Measurements from ENCODE around the gene FSTL4.

FSTL4 gene

DNA sequence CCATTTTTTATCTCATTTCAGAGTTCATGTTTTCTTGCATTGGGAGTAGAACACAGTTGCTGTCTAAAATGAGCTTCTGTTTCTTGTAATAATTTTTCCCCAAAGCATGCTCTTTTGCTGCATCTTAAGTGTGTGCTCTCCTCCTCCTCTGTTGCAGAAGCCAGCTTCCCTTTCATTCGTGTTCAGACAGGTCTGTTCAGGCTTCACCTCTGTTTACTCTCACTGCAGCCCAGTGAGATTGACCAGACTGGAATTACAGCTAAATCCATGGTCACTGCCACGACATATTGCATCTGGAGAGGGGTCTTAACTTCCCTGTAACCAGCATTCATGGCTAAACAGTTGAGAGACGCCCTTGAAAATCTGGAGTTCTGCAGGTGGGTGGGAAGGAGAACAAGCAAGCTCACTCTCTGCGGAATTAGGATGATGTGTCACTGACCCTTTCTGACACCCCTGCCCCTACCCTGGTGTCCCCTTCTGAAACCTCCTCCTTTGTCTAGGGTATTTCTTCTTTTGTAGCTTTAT is 223.2 kb downstream of the FSTL4 start:
- Mint-ChIP-seq H3K4me3 (no peak overlapping the region), H3K4me1 (no peaks in the 10 kb centered on the region), H3K9me3 (no peaks in the 10 kb centered on the region), H3K36me3 (no peaks in the 10 kb centered on the region), H3K27ac (no peak overlapping the region), H3K27me3 (peaks cover 1% of the 10 kb centered on the region)
- DNase-seq (ENCODE audit: low spot score in 2 of 2) (no peak), ATAC-seq (ENCODE audit: low read depth) (no peak)

DNA sequence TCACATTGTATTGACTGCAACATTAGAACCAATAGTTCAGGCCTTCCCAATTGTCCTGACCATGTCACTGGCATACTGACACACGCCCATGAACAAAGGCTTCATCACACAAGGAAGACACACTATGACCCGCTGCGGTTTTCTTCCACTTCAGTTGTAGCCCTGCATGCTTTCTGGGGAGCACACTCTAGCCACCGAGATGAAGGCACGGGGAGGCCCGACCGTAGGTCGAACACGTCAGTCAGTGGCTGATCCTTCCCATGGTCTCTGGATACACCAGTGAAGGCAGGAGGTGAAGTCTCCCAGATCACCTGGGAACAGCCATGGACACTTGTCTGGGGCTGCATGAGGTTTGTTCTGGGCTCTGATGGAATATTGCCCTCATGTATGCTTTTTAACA is 224.7 kb downstream of the FSTL4 start:
- Mint-ChIP-seq H3K4me1 (no peaks in the 10 kb centered on the region), H3K4me3 (no peak overlapping the region), H3K27me3 (peaks cover 2% of the 10 kb centered on the region), H3K27ac (no peak overlapping the region), H3K36me3 (no peaks in the 10 kb centered on the region), H3K9me3 (no peaks in the 10 kb centered on the region)
- ATAC-seq (ENCODE audit: low read depth): no peak
- no peak for DNase-seq (ENCODE audit: low spot score in 2 of 2)

DNA sequence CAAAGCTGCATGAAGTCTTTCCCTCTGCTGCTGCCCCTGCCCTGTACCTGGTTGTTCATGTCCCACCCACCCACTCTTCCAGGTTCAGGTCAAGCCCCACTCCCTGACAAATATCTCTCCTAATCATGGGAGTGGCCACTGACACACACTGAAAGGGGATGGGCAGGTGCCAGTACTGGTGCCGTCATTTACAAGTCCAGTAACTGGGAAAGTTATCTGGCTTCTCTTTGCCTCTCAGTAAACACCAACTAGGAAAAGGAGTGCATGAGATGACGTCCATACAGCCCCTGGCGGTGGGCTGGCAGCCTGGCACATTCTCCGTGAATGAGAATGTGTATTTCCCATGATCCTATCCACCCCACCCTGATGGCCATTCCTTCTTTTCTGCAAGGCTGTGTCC is 225.2 kb downstream of the FSTL4 start:
- Mint-ChIP-seq H3K9me3 (no peaks in the 10 kb centered on the region), H3K27me3 (peaks cover 4% of the 10 kb centered on the region), H3K4me3 (no peak overlapping the region), H3K36me3 (no peaks in the 10 kb centered on the region), H3K27ac (no peak overlapping the region), H3K4me1 (no peaks in the 10 kb centered on the region)
- DNase-seq (ENCODE audit: low spot score in 2 of 2): no peak
- no peak for ATAC-seq (ENCODE audit: low read depth)

DNA sequence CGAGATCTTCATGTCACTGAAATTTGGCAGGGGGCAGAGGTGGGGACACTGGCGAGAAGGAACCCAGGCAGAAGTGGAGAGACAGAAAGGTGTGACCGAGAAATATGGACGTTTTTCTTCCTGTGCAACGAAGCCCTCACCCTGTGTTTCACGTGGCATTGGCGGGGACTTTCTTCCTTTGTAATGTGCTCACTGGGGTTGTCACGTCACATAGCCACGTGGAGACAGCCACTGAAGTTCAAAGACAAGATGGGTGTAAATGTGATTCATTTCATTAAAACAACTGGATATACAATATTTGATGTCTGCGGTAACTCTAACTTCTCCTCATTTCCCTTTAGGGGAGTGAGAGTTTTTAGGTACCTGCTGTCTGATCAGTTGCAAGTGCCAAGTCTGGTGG is 225.7 kb downstream of the FSTL4 start:
- no peaks in the 10 kb centered on the region for H3K4me1 Mint-ChIP-seq
- no peak for DNase-seq (ENCODE audit: low spot score in 2 of 2)
- H3K4me3 Mint-ChIP-seq: no peak overlapping the region
- no peaks in the 10 kb centered on the region for H3K36me3 Mint-ChIP-seq
- ATAC-seq (ENCODE audit: low read depth): no peak
- H3K27ac Mint-ChIP-seq: no peak overlapping the region
- H3K9me3 Mint-ChIP-seq: no peaks in the 10 kb centered on the region
- H3K27me3 Mint-ChIP-seq: peaks cover 4% of the 10 kb centered on the region

DNA sequence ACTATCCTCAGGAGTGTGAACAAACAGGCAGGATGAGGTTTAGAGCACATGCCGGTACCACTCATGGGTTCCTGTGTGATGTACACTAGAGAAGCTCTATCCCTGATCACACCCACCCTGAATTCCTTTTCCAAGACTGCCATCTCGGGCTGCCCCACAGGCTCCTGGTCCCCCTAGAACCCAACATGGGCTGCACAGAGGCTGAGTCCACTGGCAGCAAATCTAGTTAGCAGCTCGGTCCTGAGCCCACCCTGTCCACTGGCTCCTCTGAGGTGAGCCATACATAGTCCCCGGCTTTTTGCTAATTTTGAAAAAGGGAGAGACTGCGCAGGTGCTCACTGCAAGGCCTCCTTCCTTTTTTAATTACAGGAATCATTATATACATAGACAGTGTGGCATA is 227.0 kb downstream of the FSTL4 start:
- H3K27me3 Mint-ChIP-seq: peaks cover 4% of the 10 kb centered on the region
- DNase-seq (ENCODE audit: low spot score in 2 of 2) (no peak), ATAC-seq (ENCODE audit: low read depth) (no peak)
- no peaks in the 10 kb centered on the region for H3K4me1 Mint-ChIP-seq
- no peaks in the 10 kb centered on the region for H3K9me3 Mint-ChIP-seq
- H3K27ac Mint-ChIP-seq: no peak overlapping the region
- H3K36me3 Mint-ChIP-seq: no peaks in the 10 kb centered on the region
- no peak overlapping the region for H3K4me3 Mint-ChIP-seq

DNA sequence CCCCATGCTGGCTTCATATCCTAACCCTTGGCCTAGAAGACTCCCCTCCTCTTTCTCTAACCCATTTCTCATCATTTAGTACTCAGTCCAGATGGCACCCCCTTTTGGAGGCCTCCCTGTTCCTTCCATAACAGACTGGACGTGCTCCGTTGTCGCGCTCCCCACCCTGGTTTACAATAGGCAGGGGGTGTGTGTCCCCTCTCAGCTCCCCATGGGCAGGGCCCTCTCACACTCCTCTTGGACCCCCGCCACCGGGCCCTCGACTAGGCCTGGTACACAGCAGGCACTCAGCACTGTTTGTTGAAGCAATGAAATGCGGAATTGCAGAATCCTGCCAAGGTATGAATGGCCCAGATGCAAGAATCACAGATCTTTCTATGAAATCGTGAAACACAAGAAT is 227.4 kb downstream of the FSTL4 start:
- ATAC-seq (ENCODE audit: low read depth) (no peak), DNase-seq (ENCODE audit: low spot score in 2 of 2) (no peak)
- Mint-ChIP-seq H3K27ac (no peak overlapping the region), H3K9me3 (peaks cover 1% of the 10 kb centered on the region), H3K36me3 (no peaks in the 10 kb centered on the region), H3K4me1 (no peaks in the 10 kb centered on the region), H3K27me3 (peaks cover 4% of the 10 kb centered on the region), H3K4me3 (no peak overlapping the region)

DNA sequence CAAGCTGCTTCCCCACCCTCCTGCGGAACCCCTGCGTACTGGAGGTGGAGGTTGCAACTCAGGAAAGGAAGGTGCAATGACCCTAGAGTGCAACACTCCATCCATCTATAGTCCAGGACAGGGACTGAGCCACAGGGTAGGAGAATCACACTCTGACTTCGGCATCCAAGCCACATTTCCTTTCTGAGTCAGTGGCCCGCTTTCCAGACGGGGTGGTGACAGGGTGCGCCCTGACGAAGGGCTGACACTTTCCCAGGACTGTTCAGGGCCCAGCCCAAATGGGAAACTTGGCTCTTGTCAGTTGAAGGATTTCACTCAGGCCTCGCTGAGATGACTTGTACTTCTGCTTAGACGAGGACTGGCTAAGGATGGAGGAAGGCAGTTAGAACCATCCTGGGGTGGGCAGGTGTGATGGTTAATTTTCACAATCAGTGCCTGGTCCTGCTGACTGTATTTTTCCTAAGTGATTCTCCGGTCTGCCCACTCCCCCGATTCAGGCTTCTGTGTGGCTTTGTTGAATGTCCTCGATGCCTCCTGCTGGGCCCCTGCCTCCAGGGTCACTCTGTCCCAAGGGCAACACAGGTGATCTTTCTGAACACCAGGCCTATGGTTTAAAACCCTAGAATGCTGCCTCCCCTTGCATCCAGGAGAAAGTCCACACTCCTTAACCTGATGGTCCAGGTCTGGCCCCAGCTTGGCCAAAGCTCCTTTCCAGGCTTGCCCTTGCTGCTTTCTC is 228.1 kb downstream of the FSTL4 start:
- DNase-seq (ENCODE audit: low spot score in 2 of 2) (no peak), ATAC-seq (ENCODE audit: low read depth) (no peak)
- no peak overlapping the region for H3K27ac Mint-ChIP-seq
- no peak overlapping the region for H3K4me3 Mint-ChIP-seq
- no peaks in the 10 kb centered on the region for H3K4me1 Mint-ChIP-seq
- peaks cover 4% of the 10 kb centered on the region for H3K27me3 Mint-ChIP-seq
- H3K9me3 Mint-ChIP-seq: peaks cover 1% of the 10 kb centered on the region
- no peaks in the 10 kb centered on the region for H3K36me3 Mint-ChIP-seq

DNA sequence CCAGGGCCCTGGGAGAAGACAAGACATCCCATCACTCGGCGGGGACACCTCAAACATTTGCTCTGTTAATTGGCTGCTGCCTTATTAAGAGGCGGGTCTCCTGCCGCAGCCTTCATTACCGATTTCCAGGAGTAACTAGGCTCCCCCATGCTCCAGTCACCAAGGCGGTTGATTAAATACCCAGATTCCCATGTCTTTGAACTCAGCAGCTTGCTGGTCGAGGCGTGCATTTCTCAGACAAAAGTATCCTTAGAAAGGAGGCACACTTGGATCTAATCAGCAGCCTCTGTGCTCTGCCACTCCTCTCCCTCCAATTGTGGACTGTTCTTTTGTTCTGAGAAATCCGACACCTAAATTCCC is 228.8 kb downstream of the FSTL4 start:
- Mint-ChIP-seq H3K9me3 (peaks cover 5% of the 10 kb centered on the region), H3K36me3 (no peaks in the 10 kb centered on the region), H3K27ac (no peak overlapping the region), H3K27me3 (peaks cover 3% of the 10 kb centered on the region), H3K4me1 (no peaks in the 10 kb centered on the region), H3K4me3 (no peak overlapping the region)
- no peak for ATAC-seq (ENCODE audit: low read depth)
- DNase-seq (ENCODE audit: low spot score in 2 of 2): no peak

DNA sequence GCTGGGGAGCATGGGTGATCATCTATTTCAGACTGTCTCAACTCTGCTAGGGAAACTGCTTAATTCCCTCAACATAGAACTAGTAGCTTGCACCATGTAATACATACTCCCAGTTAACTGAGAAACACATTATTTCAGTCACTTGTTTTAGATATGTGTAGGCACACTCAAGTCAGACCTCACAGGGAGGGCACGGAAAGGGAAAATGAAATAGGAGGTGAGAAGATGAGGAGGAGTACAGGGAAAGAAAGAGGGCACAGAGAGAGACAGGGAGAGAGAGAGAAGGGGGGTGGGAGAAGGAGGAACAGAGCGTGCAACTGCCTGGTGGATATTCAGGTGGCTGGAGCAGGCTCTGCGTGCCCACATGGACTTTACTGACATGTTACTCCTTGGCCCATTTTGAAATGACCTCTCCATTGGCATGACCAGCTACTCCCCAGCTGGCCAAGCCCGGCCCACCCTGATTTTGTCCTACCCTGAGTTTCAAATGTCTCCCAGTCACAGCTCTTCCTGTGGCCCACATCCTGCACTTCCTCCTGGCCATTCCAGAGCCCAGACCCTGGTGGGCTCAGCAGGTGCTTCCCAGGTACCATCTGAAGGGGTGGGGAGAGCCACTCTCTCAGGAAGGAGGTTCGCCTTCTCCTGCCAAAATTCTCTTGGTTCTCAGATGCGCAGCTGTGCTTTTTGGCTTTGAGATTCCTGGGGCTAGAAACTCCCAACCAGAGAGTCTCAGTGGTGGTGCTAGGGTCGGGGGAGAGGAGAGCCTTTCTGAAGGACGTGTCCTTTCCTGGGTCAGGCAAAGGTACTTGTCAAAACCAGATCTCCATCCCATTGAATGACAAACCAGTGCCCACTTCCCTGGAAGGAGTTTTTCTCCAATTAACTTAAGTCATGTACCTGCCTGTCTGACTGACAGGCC is 229.4 kb downstream of the FSTL4 start:
- no peaks in the 10 kb centered on the region for H3K4me1 Mint-ChIP-seq
- no peak for DNase-seq (ENCODE audit: low spot score in 2 of 2)
- ATAC-seq (ENCODE audit: low read depth): no peak
- H3K27me3 Mint-ChIP-seq: peaks cover 3% of the 10 kb centered on the region
- H3K27ac Mint-ChIP-seq: no peak overlapping the region
- no peak overlapping the region for H3K4me3 Mint-ChIP-seq
- H3K9me3 Mint-ChIP-seq: peaks cover 5% of the 10 kb centered on the region
- H3K36me3 Mint-ChIP-seq: no peaks in the 10 kb centered on the region

DNA sequence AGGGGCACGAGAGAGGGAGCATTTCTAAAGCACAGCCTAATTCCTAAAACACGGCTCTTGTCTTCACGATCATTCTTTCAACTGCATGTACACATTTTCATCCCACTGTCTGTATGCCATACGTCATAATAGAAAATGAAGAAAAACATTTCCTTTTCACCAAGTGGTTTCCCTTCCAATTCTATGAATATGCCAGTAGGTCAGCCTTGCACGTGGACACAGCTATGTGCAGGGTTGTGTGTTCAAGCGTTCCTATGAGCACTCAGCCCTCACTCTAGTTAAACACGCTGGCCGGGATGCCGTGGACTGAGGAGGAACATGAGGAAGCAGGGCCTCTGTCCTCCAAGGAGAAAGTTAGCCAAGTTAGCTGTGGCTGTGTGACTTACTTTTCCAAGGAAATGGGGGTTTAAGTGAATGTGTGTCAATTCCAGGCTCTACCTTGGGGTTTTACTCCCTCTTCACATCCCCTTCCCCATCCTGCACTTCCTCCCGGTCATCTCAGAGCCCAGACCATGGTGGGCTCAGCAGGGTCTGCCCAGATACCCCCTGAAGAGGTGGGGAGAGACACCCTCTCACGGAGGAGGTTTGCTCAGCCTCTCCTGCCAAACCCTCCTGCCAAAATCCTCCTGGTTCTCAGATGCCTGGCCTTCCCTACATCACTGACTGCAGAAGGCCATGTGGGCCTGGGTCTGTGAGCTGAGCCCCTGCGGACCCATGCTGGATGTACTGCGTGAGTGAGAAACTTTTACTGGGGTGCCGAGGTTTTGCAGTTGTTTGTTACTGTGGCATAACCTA is 230.6 kb downstream of the FSTL4 start:
- Mint-ChIP-seq H3K9me3 (peaks cover 11% of the 10 kb centered on the region), H3K4me1 (no peaks in the 10 kb centered on the region), H3K4me3 (no peak overlapping the region), H3K36me3 (peaks cover 3% of the 10 kb centered on the region), H3K27me3 (peaks cover 3% of the 10 kb centered on the region), H3K27ac (no peak overlapping the region)
- ATAC-seq (ENCODE audit: low read depth) (no peak), DNase-seq (ENCODE audit: low spot score in 2 of 2) (no peak)

DNA sequence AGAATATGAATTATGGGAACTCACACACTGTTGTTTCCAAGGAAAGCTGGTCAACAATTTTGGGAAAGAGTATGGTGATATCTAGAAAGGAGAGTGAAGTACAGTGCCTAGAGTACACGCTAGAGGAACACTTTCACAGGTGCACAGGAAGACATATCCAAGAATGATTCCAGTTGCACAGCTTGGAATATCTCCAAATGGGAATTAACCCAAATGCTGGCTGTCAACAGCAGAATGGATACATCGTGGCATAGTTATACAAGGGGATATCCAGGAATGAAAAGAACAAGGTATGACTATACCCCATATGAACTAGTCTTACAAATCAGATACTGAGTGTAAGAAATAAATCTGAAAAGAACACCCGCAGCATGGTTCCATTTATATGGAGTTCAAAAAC is 231.3 kb downstream of the FSTL4 start:
- no peak overlapping the region for H3K27ac Mint-ChIP-seq
- ATAC-seq (ENCODE audit: low read depth) (no peak), DNase-seq (ENCODE audit: low spot score in 2 of 2) (no peak)
- H3K27me3 Mint-ChIP-seq: peaks cover 3% of the 10 kb centered on the region
- peaks cover 12% of the 10 kb centered on the region for H3K9me3 Mint-ChIP-seq
- peaks cover 3% of the 10 kb centered on the region for H3K36me3 Mint-ChIP-seq
- H3K4me3 Mint-ChIP-seq: no peak overlapping the region
- H3K4me1 Mint-ChIP-seq: no peaks in the 10 kb centered on the region

DNA sequence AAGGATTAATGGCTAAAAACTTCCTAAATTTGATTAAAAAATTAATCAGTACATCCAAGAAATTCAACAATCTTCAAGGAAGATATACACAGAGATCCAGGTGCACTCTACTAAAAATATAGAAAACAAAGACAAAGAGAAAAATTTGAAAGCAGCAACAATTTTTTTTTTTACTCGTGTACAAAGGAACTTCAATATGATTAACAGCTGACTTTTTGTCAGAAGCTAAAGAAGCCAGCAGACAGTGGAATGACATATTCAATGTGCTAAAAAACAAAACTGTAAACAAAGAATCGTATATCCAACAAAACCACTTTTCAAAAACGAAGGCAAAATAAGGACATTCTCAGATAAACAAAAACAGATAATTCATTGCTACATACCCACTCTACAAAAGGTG is 234.6 kb downstream of the FSTL4 start:
- Mint-ChIP-seq H3K27me3 (peaks cover 8% of the 10 kb centered on the region), H3K4me3 (no peak overlapping the region), H3K36me3 (peaks cover 3% of the 10 kb centered on the region), H3K4me1 (no peaks in the 10 kb centered on the region), H3K27ac (no peak overlapping the region), H3K9me3 (peaks cover 15% of the 10 kb centered on the region)
- no peak for ATAC-seq (ENCODE audit: low read depth)
- DNase-seq (ENCODE audit: low spot score in 2 of 2): no peak

DNA sequence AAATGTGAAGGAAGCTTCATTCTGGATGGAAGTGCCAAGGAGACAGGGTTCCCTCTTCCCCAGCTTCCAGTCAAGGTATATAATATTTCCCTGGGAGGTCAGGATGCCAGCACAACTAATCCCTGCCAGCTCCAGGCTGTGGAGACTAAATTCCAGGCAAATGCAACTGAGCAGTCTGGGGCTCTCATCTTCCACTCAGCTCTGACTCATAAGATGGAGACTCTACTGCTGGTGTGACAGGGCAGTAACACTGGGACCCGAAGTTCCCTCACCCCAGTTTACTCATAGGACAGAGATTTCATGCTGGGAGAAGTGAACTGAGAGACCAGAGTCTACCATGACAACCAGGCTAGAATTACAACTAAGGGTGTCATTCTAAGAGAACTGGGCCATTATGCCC is 235.4 kb downstream of the FSTL4 start:
- Mint-ChIP-seq H3K4me1 (no peaks in the 10 kb centered on the region), H3K27ac (no peak overlapping the region), H3K4me3 (no peak overlapping the region), H3K36me3 (peaks cover 3% of the 10 kb centered on the region), H3K9me3 (peaks cover 15% of the 10 kb centered on the region), H3K27me3 (peaks cover 10% of the 10 kb centered on the region)
- no peak for ATAC-seq (ENCODE audit: low read depth)
- DNase-seq (ENCODE audit: low spot score in 2 of 2): no peak
